BJ (cell line): ENCODE results near the gene ELOVL2. TPM values are rescaled to one million over a fixed set of nuclear protein-coding genes. Genes with fewer than 3 reads are reported as not detected.
"Not testable (repeated sequence)": the region's sequence is repeated elsewhere in the genome, so short reads cannot be mapped to it uniquely, and the experiment has no call there.

Experiments
- CTCF ChIA-PET: fragments of 350-600 bp; formaldehyde crosslinking; extraction: SDS; loops from one replicate; lab custom pipeline; 2021; ENCODE audit warnings: antibody characterized with exemption, inconsistent platforms; lab: Yijun Ruan, JAX
- POLR2A ChIA-PET: fragments of 300-600 bp; sonication (Branson Sonifier 250); formaldehyde crosslinking; extraction: SDS; loops from one replicate; lab custom pipeline; 2021; ENCODE audit warnings: antibody characterized with exemption; lab: Charles Lee
- DNase-seq: peaks from one replicate; pipeline ENCODE4 v3.0.0-alpha.2; 2011; ENCODE audit warnings: low read depth
- H3K27me3 ChIP-seq: 2 replicates; pipeline ENCODE4 v1.6.0; 2011; ENCODE audit warnings: low read length; ENCODE audit not compliant: control insufficient read depth, insufficient read depth
- H3K36me3 ChIP-seq: 2 replicates; pipeline ENCODE4 v1.5.1; 2011; ENCODE audit warnings: low read length; ENCODE audit not compliant: control insufficient read depth, insufficient read depth
- H3K4me3 ChIP-seq: 2 replicates; pipeline ENCODE4 v1.5.1; 2011; ENCODE audit warnings: low read depth, mild to moderate bottlenecking, control low read depth, low read length
- CTCF ChIP-seq: IDR thresholded peaks from 2 replicates; pipeline ENCODE4 v1.5.1; 2011; ENCODE audit warnings: low read depth, mild to moderate bottlenecking, control low read depth, inconsistent platforms, low read length, moderate library complexity; ENCODE audit not compliant: insufficient read depth
- polyA plus RNA-seq: library from polyadenylated mRNA; depleted of rRNA; stranded (reverse); fragments of >200 nt; gene quantifications from 2 replicates; pipeline ENCODE4 v1.2.3, GENCODE V29; 2011

ELOVL2 gene
- polyA plus RNA-seq, 1 experiment = 0.17 TPM

- no peaks in the 10 kb centered on the region for H3K36me3 ChIP-seq
- ChIA-PET CTCF (interaction anchor here (1.3 kb wide), 1 partner anchor 10 kb away, joined by 4 read pairs; no protein-coding TSS in a partner anchor), POLR2A (no interaction called here)
- H3K4me3 ChIP-seq = no peak overlapping the region
- H3K27me3 ChIP-seq = no peaks in the 10 kb centered on the region
- no peak for DNase-seq
- TF ChIP-seq CTCF = no peak
These were observed 54.5 kb downstream of the ELOVL2 start for GRCh38 chr6:10989587-10989986.

- DNase-seq, H3K27me3 ChIP-seq, POLR2A ChIA-PET, CTCF ChIA-PET, H3K36me3 ChIP-seq, H3K4me3 ChIP-seq: not testable (repeated sequence)
These were observed 59.1 kb downstream of the ELOVL2 start for GRCh38 chr6:10984959-10985358.

- Histone ChIP-seq H3K27me3 (no peaks in the 10 kb centered on the region), H3K36me3 (no peaks in the 10 kb centered on the region), H3K4me3 (no peak overlapping the region)
- no peak for DNase-seq
- CTCF ChIA-PET = interaction anchor here (0.7 to 1.2 kb wide), 3 partner anchors 47 to 515 kb away, joined by 3 read pairs; no protein-coding TSS in a partner anchor
- POLR2A ChIA-PET = no interaction called here
- TF ChIP-seq CTCF = no peak
These were observed 62.7 kb downstream of the ELOVL2 start for GRCh38 chr6:10981409-10981808.

GRCh38 chr6:10979603-10980002 lies 64.5 kb downstream of the ELOVL2 start:
- Histone ChIP-seq H3K27me3 (no peaks in the 10 kb centered on the region), H3K4me3 (no peak overlapping the region), H3K36me3 (no peaks in the 10 kb centered on the region)
- ChIA-PET CTCF (interaction anchor here (0.6 to 0.9 kb wide), 3 partner anchors 10 to 63 kb away, joined by 3 to 4 read pairs (median 3); no protein-coding TSS in a partner anchor), POLR2A (no interaction called here)
- TF ChIP-seq CTCF = no peak
- DNase-seq = no peak

- no peak for TF ChIP-seq CTCF
- no peaks in the 10 kb centered on the region for H3K36me3 ChIP-seq
- ChIA-PET CTCF (no interaction called here), POLR2A (no interaction called here)
- H3K4me3 ChIP-seq = no peak overlapping the region
- no peak for DNase-seq
- no peaks in the 10 kb centered on the region for H3K27me3 ChIP-seq
These were observed 66.7 kb downstream of the ELOVL2 start for GRCh38 chr6:10977231-10977968.

- H3K36me3 ChIP-seq = no peaks in the 10 kb centered on the region
- no peaks in the 10 kb centered on the region for H3K27me3 ChIP-seq
- POLR2A ChIA-PET = no interaction called here
- CTCF ChIA-PET = no interaction called here
- no peak for TF ChIP-seq CTCF
- DNase-seq = no peak
- no peak overlapping the region for H3K4me3 ChIP-seq
These were observed 67.5 kb downstream of the ELOVL2 start for GRCh38 chr6:10976571-10976970.
